Smooth muscle cell (in vitro differentiated cells): ENCODE results near the gene PDE8A. TPM values are rescaled to one million over a fixed set of nuclear protein-coding genes. Genes with fewer than 3 reads are reported as not detected.

ENCODE experiments used
- DNase-seq: peaks from one replicate; lab custom pipeline; 2025; ENCODE audit not compliant: unreplicated experiment; lab: John Stamatoyannopoulos, UW
- H2AFZ ChIP-seq: fragments of 200-600 bp; sonication (generic); 2 replicates; pipeline ENCODE4 v1.6.0; 2016; ENCODE audit warnings: antibody characterized with exemption, low read depth, mild to moderate bottlenecking
- H3F3A ChIP-seq: fragments of 200-600 bp; sonication (generic); 2 replicates; pipeline ENCODE4 v1.6.0; 2017; ENCODE audit warnings: antibody characterized with exemption, low read depth
- H3K27ac ChIP-seq: fragments of 200-600 bp; sonication (generic); 2 replicates; pipeline ENCODE4 v1.5.1; 2016; ENCODE audit warnings: low read depth, mild to moderate bottlenecking
- H3K27me3 ChIP-seq: fragments of 200-600 bp; sonication (generic); 2 replicates; pipeline ENCODE4 v1.6.1; 2016; ENCODE audit warnings: low read depth, mild to moderate bottlenecking
- H3K36me3 ChIP-seq: fragments of 200-600 bp; sonication (generic); 2 replicates; pipeline ENCODE4 v1.5.1; 2016; ENCODE audit warnings: low read depth
- H3K4me1 ChIP-seq: fragments of 200-600 bp; sonication (generic); 2 replicates; pipeline ENCODE4 v1.5.1; 2016; ENCODE audit warnings: low read depth
- H3K4me2 ChIP-seq: fragments of 200-600 bp; sonication (generic); 2 replicates; pipeline ENCODE4 v1.6.0; 2016; ENCODE audit warnings: mild to moderate bottlenecking
- H3K4me3 ChIP-seq: fragments of 200-600 bp; sonication (generic); 2 replicates; pipeline ENCODE4 v1.5.1; 2016; ENCODE audit warnings: mild to moderate bottlenecking
- H3K79me2 ChIP-seq: fragments of 200-600 bp; sonication (generic); 2 replicates; pipeline ENCODE4 v1.6.0; 2016; ENCODE audit warnings: low read depth, mild to moderate bottlenecking
- H3K9ac ChIP-seq: fragments of 200-600 bp; sonication (generic); 2 replicates; pipeline ENCODE4 v1.6.0; 2016; ENCODE audit warnings: low read depth
- H3K9me3 ChIP-seq: fragments of 200-600 bp; sonication (generic); replicated peaks from 2 replicates; pipeline ENCODE4 v1.5.1; 2016; ENCODE audit warnings: low read depth
- H4K20me1 ChIP-seq: fragments of 200-600 bp; sonication (generic); 2 replicates; pipeline ENCODE4 v1.6.0; 2016; ENCODE audit warnings: low read depth
- WGBS: methylation state at CpG from one replicate; pipeline ENCODE4 v1.1.7; 2016; ENCODE audit warnings: low lambda C conversion rate; 5-methylcytosine and 5-hydroxymethylcytosine counted together
- polyA plus RNA-seq: library from polyadenylated mRNA; unstranded; fragments of >200 nt; fragmentation: Nextera tagmentation; extraction: Ambion mirVana; gene quantifications from 2 replicates; pipeline ENCODE4 v1.2.1, GENCODE V29; 2016
- total RNA-seq: library from RNA; depleted of rRNA; stranded (reverse); fragments of >200 nt; gene quantifications from 2 replicates; pipeline ENCODE4 v1.2.3, GENCODE V29; 2014
- TF ChIP-seq, protein P1 (sequence below): fragments of 200-600 bp; sonication (generic); IDR thresholded peaks from 2 replicates; pipeline ENCODE4 v1.5.1; 2017; ENCODE audit warnings: borderline replicate concordance, mild to moderate bottlenecking, antibody characterized with exemption; ENCODE audit not compliant: insufficient read depth, poor library complexity, severe bottlenecking

PDE8A gene
- total and polyA plus RNA-seq, 2 experiments from 2014 or later, result 5.5 to 19.8 TPM

DNA sequence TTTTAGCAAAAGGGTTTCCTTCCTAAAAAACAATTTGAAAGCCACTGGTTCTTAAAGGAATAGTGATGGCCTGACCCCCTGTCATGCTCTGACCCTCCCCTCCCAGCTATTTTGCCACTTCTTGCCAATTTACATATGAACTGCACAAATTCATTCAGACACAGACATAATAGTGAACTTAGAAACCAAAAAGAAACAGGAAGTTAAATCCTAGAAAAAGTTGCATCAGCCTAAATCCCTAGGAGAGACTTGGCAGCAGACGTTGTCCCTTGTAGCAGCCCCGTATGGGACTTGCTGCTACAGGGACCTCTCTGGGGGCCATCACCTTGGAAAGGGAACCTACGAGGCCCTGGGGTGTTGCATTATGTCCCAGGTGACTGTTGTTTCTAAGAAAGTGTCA is 14.3 kb upstream of the PDE8A start:
- Histone ChIP-seq H3K9ac (no peak overlapping the region), H4K20me1 (no peaks in the 10 kb centered on the region), H3K36me3 (no peaks in the 10 kb centered on the region), H3K4me2 (no peak overlapping the region), H3F3A (no peaks in the 10 kb centered on the region), H3K27me3 (no peaks in the 10 kb centered on the region), H2AFZ (peak overlapping the region; percentile 11), H3K27ac (no peak overlapping the region), H3K4me1 (no peaks in the 10 kb centered on the region), H3K9me3 (no peaks in the 10 kb centered on the region), H3K79me2 (no peaks in the 10 kb centered on the region), H3K4me3 (no peak overlapping the region)
- no peak for DNase-seq
- TF ChIP-seq, protein P1, sequence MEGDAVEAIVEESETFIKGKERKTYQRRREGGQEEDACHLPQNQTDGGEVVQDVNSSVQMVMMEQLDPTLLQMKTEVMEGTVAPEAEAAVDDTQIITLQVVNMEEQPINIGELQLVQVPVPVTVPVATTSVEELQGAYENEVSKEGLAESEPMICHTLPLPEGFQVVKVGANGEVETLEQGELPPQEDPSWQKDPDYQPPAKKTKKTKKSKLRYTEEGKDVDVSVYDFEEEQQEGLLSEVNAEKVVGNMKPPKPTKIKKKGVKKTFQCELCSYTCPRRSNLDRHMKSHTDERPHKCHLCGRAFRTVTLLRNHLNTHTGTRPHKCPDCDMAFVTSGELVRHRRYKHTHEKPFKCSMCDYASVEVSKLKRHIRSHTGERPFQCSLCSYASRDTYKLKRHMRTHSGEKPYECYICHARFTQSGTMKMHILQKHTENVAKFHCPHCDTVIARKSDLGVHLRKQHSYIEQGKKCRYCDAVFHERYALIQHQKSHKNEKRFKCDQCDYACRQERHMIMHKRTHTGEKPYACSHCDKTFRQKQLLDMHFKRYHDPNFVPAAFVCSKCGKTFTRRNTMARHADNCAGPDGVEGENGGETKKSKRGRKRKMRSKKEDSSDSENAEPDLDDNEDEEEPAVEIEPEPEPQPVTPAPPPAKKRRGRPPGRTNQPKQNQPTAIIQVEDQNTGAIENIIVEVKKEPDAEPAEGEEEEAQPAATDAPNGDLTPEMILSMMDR, result no peak
- WGBS, result 68% methylated on average over 3 of the region's 3 CpGs

DNA sequence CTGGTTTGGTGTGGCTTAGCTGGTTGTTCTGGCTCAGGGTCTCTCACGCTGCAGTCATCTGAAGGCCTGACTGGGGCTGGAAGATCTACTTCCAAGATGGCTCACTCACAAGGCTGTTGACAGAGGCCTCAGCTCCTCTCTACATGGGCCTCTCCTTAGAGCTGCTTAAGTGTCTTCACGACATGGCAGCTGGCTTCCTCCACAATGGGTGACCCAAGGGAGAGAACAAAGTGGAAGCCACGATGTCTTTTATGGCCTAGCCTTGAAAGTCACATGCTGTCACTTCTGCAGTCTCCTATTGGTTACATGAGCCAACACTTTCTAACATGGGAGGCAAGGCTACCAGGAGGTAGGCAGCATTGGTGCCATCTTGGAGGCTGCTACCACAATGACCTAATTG is 13.4 kb upstream of the PDE8A start:
- H3K27me3 ChIP-seq, result no peaks in the 10 kb centered on the region
- 96% methylated on average over 3 of the region's 3 CpGs for WGBS
- no peaks in the 10 kb centered on the region for H3K36me3 ChIP-seq
- TF ChIP-seq, protein P1, result no peak
- H2AFZ ChIP-seq, result no peak overlapping the region
- no peak overlapping the region for H3K4me2 ChIP-seq
- no peak overlapping the region for H3K27ac ChIP-seq
- no peaks in the 10 kb centered on the region for H3K79me2 ChIP-seq
- DNase-seq, result no peak
- no peaks in the 10 kb centered on the region for H3F3A ChIP-seq
- H3K9me3 ChIP-seq, result no peaks in the 10 kb centered on the region
- H3K4me3 ChIP-seq, result no peak overlapping the region
- no peaks in the 10 kb centered on the region for H3K4me1 ChIP-seq
- H3K9ac ChIP-seq, result no peak overlapping the region
- H4K20me1 ChIP-seq, result no peaks in the 10 kb centered on the region

DNA sequence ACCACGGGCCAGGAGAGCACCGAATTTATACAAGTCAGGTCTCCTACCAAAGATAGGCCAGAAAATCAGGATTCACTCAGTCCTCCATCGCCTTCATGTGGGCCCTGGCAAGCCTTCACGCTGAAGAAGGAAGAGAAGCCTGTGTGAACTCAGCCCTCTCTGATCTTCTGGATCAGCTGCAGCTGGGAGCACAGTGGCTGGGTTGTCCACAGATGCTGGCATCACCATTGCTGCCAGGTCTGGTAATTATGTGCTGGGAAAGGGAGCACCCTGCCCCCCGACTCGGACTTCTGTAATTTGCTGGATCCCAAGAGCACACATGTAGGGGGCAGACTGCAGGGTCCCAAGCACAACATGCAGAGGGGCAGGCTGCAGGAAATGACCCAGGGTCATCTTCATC is 12.4 kb upstream of the PDE8A start:
- no peaks in the 10 kb centered on the region for H3K79me2 ChIP-seq
- no peaks in the 10 kb centered on the region for H4K20me1 ChIP-seq
- no peak overlapping the region for H3K4me2 ChIP-seq
- no peaks in the 10 kb centered on the region for H3K9me3 ChIP-seq
- H3K27ac ChIP-seq, result no peak overlapping the region
- no peaks in the 10 kb centered on the region for H3F3A ChIP-seq
- DNase-seq, result no peak
- no peak overlapping the region for H3K4me3 ChIP-seq
- no peak overlapping the region for H2AFZ ChIP-seq
- H3K9ac ChIP-seq, result no peak overlapping the region
- H3K4me1 ChIP-seq, result no peaks in the 10 kb centered on the region
- H3K36me3 ChIP-seq, result no peaks in the 10 kb centered on the region
- H3K27me3 ChIP-seq, result no peaks in the 10 kb centered on the region
- TF ChIP-seq, protein P1, result no peak
- WGBS, result 90% methylated on average over 6 of the region's 6 CpGs

DNA sequence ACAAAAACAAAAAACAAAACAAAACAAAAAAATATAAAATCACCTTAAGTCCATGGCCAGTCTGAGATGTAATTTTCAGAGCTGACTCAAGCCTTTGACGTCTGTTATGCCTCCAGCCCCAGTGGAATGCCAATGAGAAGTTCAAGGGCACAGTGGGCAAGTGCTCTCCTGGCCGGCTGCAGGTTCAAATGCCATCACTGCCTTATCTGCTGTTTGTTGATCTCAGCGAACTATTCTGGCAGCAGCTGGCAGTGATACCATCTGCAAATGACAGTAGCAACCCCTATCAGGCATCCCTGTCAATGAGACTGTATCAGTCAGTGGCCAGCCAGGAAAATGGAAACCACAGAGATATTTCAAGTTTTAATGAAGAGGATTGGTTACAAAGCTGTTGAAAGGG is 10.8 kb upstream of the PDE8A start:
- Histone ChIP-seq H3K4me1 (no peaks in the 10 kb centered on the region), H3F3A (no peaks in the 10 kb centered on the region), H3K4me3 (no peak overlapping the region), H2AFZ (no peak overlapping the region), H3K79me2 (no peaks in the 10 kb centered on the region), H3K27me3 (no peaks in the 10 kb centered on the region), H3K27ac (no peak overlapping the region), H3K9ac (no peak overlapping the region), H3K36me3 (no peaks in the 10 kb centered on the region), H3K4me2 (no peak overlapping the region), H3K9me3 (no peaks in the 10 kb centered on the region), H4K20me1 (no peaks in the 10 kb centered on the region)
- no peak for DNase-seq
- WGBS, result 84% methylated on average over 3 of the region's 3 CpGs
- TF ChIP-seq, protein P1, result no peak
